Ammon's horn (tissue), 1 donor: ENCODE results near the gene TUBD1.
"Not testable (repeated sequence)": the region's sequence is repeated elsewhere in the genome, so short reads cannot be mapped to it uniquely, and the experiment has no call there.

Experiments used
- DNase-seq: peaks from one replicate; pipeline ENCODE4 v3.0.0-alpha.2; 2016; ENCODE audit warnings: low spot score

TUBD1 gene

GRCh38 chr17:59874376-59874775, 18.4 kb downstream of the TUBD1 start:
- DNase-seq = no peak

GRCh38 chr17:59873414-59873813, 19.3 kb downstream of the TUBD1 start:
- not testable (repeated sequence) for DNase-seq

DNA sequence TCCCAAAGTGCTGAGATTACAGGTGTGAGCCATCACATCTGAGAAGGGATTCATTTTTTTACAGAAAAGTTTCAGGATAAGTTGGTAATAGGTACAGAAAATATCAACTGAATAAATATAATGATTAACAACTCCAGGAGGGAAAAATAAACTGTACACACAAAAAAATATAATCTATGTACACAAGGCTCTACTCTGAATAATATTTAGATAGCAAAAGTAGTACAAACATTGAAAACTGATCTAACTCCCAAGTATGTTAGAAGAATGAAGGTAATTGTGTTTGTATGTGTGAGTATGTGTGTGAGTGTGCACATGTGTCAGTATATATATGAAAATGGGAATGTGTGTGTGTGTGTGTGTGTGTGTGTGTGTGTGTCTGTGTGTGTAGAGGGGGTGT, 20.4 kb downstream of the TUBD1 start:
- DNase-seq = no peak

GRCh38 chr17:59870482-59870881, 22.3 kb downstream of the TUBD1 start:
- DNase-seq = no peak

DNA sequence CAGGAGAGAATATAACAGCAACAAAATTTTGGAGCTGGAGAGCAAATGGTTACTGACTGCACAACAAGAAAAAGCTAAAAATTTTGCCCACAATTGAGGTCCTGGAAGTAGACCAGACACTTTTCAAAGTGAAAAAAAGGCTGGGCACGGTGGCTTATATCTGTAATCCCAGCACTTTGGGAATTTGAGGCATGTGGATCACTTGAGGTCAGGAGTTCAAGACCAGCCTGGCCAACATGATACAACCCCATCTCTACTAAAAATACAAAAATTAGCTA, 22.9 kb downstream of the TUBD1 start:
- DNase-seq = no peak

DNA sequence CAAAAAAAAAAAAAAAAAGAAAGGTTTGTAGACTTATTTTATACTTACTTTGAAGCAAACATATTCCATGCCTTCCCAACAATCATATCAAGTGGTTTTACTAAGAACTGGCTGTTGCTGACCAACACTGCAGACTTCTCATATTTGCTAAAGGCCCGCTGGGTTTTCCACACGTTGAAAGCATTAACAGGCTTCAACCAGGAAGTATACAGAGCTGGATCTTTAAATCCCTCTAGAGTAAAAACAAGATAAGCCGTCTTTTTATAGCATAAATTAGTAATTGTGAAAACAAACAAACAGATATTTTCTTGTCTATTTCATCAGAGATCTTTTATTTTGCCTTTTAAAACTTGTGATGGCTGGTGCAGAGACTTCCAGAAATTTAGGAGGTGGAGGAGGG, 29.1 kb downstream of the TUBD1 start:
- DNase-seq = no peak

- DNase-seq = peak; percentile 43
Measured at GRCh38 chr17:59859444-59860025, 33.2 kb downstream of the TUBD1 start.

DNA sequence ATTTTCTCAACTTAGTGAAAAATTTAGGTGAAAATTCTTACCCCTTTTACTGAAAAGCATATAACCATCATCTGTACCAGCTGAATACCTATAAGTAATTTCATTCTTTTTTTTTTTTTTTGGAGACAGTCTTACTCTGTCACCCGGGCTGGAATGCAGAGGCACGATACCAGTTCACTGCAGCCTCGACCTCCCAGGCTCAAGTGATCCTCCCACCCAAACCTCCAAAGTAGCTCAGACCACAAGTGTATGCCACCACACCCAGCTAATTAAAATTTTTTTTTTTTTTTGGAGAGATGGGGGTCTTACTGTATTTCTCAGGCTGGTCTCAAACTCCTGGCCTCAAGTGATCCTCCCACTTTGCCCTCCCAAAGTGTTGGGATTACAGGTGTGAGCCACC, 33.8 kb downstream of the TUBD1 start:
- DNase-seq = no peak

- DNase-seq = no peak
Measured at GRCh38 chr17:59858167-59858816, 34.5 kb downstream of the TUBD1 start.

GRCh38 chr17:59856859-59857794, 35.6 kb downstream of the TUBD1 start:
- no peak for DNase-seq

DNA sequence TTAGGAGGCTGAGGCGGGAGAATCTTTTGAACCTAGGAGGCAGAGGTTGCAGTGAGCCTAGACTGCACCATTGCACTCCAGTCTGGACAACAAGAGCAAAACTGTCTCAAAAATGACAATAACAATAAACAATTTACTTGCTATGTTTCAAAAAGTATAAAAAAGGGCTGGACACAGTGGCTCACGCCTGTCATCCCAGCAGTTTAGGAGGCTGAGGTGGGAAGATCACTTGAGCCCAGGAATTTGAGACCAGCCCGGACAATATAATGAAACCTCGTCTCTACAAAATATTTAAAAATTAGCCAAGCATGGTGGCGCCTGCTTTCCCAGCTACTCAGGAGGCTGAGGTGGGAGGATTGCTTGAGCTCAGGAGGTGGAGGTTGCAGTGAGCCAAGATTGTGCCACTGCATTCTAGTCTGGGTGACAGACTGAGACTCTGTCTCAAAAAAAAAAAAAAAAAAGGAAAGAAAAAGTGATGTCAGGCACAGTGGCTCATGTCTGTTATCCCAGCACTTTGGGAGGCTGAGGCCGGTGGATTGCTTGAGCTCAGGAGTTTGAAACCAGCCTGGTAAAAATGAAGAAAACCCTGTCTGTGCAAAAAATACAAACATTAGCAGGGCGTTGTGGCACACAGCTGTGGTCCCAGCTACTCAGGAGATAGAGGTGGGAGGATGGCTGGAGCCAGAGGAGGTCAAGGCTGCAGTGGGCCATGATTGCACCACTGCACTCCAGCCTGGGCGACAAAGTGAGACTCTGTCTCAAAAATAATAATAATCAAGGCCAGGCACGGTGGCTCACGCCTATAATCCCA, 38.6 kb downstream of the TUBD1 start:
- not testable (repeated sequence) for DNase-seq

DNA sequence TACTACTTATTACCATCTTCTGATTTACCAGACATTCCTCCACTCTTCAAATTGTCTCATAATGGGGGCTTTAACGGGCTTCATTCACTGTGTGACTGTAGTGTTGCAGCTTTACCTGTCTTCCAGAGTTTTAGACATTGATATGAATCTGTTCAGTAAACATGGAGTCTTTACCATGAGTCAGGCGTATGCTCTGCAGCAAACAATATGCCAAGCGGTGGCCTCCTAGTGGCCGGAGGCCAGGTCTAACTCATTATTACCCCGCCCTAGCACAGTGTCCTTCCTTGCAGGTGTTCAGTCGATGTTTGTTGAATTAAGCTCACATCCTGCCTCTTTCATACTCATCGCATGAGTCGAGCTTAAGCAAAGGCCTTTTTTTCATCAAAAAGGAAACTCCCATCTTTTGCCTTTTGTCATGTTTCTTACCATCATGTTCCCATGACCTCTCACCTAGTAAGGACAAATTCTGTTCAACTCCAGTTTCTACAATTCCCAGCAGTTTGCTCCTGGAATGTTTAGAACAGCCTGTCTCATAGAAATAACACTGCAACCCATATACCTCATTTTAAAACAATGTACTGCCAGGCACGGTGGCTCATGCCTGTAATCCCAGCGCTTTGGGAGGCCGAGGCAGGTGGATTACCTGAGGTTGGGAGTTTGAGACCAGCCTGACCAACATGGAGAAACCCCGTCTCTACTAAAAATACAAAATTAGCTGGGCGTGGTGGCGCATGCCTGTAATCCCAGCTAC, 39.4 kb downstream of the TUBD1 start:
- DNase-seq = no peak

GRCh38 chr17:59852847-59853167, 39.9 kb downstream of the TUBD1 start:
- not testable (repeated sequence) for DNase-seq

GRCh38 chr17:59851439-59852375, 41.0 kb downstream of the TUBD1 start:
- no peak for DNase-seq

GRCh38 chr17:59850311-59850710, 42.4 kb downstream of the TUBD1 start:
- DNase-seq = not testable (repeated sequence)

DNA sequence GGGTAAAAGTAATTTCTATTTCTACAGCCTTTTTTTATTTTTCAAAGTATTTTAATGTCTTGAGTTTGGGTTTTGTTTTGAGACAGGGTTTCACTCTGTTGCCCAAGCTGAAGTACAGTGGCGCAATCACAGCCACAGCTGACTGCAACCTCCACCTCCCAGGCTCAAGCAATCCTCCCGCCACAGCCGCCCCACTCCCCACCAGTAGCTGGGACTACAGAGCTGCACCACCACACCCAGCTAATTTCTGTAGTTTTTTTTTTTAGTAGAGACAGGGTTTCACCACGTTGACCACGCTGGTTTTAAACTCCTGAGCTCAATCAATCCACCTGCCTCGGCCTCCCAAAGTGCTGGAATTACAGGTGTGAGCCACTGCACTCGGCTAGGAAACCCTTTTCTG, 44.0 kb downstream of the TUBD1 start:
- DNase-seq = peak; percentile 22

GRCh38 chr17:59848385-59848668, 44.4 kb downstream of the TUBD1 start:
- no peak for DNase-seq

GRCh38 chr17:59846394-59847165, 46.2 kb downstream of the TUBD1 start:
- DNase-seq = peak; percentile 25

DNA sequence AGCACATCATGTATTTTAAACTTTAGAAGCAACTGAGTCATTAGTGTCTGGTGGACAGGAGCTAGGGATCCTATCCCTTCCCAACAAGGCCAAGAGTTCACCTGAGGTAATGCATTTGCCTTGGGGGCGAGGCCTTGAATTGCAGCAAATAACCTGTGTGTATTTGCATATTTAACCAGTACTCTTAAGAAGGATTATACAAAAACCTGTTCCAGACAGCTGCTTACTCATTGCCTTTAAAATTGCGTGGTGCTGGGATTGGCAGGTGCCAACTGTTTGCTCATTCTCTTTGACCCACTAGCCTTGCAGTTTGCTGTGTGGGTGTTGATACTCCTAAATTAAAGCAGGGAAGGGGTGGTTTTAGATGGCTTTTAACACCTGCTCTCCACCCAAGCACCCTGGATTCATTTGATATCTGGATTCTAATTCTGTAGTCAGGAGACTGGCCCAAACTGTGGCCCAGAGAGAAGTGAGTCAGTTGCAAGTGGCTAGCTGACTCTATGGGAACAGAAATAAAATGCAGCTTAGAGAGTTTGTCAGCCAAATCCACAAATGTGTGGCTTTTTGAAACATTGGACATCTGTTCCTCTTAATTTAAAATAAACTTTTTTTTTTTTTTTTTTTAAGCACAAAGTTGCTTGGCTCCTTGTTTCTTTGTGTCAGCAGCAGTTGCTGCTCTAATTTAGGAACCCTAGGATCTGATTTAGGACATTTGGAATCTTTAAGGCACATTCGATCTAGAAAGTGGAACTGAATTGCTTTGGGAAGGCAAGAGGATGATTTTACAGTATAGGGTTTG, 46.9 kb downstream of the TUBD1 start:
- peak; percentile 47 for DNase-seq
